Endothelial cell of umbilical vein (primary cell): ENCODE data around the gene CTPS1.

Experiments
- EZH2 ChIP-seq: IDR thresholded peaks from 2 replicates; pipeline ENCODE4 v1.6.1; 2012; ENCODE audit warnings: borderline replicate concordance, low read depth, mild to moderate bottlenecking, moderate library complexity, low read length, inconsistent platforms; ENCODE audit not compliant: severe bottlenecking
- FOS ChIP-seq: IDR thresholded peaks from 2 replicates; pipeline ENCODE4 v1.6.1; 2011; ENCODE audit warnings: mild to moderate bottlenecking, low read length, moderate library complexity, borderline replicate concordance; ENCODE audit not compliant: insufficient read depth
- GATA2 ChIP-seq: IDR thresholded peaks from 2 replicates; pipeline ENCODE4 v1.7.0; 2011; ENCODE audit warnings: low read depth, mild to moderate bottlenecking, moderate library complexity, mixed read lengths, low read length; ENCODE audit not compliant: insufficient read length, insufficient read depth
- JUN ChIP-seq: IDR thresholded peaks from 2 replicates; pipeline ENCODE4 v1.6.1; 2011; ENCODE audit warnings: borderline replicate concordance, low read depth; ENCODE audit not compliant: insufficient read length, insufficient read depth
- MAX ChIP-seq: IDR thresholded peaks from 2 replicates; pipeline ENCODE4 v1.6.1; 2011; ENCODE audit not compliant: insufficient read depth, insufficient read length
- MYC ChIP-seq: IDR thresholded peaks from one replicate; pipeline ENCODE4 v1.6.1; 2011; ENCODE audit warnings: mild to moderate bottlenecking, low read depth, low read length
- POLR2A ChIP-seq: IDR thresholded peaks from 2 replicates; pipeline ENCODE4 v1.6.1; 2012; ENCODE audit warnings: low read depth, mild to moderate bottlenecking, control low read depth, low read length
- POLR2AphosphoS5 ChIP-seq: IDR thresholded peaks from 2 replicates; pipeline ENCODE4 v1.6.1; 2012; ENCODE audit warnings: low read depth, mild to moderate bottlenecking, control low read depth, low read length, moderate library complexity; ENCODE audit not compliant: insufficient read depth
- TF ChIP-seq, protein P1 (sequence below), 2 donors: IDR thresholded peaks; 1 replicate in 1 of 2; 2 replicates in 1 of 2; pipeline ENCODE4 v1.5.1; 2011; ENCODE audit warnings: low read length in 2 of 2, mild to moderate bottlenecking in 2 of 2, moderate library complexity in 2 of 2, control low read depth in 1 of 2, inconsistent platforms in 1 of 2, low read depth in 1 of 2; ENCODE audit not compliant: insufficient read depth in 1 of 2; ENCODE audit errors: extremely low read depth in 1 of 2

DNA sequence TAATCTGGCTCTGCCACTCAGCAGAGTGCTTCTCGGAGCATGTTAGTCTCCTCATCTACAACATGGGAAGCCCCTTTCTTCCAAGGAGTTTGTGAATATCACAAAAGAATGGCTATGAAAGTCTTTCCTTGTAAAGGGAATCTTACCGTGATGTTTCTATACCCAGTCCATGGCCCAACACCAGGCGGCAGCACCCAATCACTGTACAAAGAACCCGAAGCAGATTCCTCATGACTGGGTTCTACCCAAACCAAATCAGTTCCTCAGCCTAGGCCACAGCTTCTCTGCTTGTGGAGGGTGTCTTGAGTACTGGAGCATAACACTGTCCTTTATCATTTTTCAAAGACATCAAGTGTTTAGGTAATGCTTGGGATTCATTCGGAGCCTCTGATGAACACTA, 58.6 kb downstream of the CTPS1 start:
- TF ChIP-seq, protein P1, sequence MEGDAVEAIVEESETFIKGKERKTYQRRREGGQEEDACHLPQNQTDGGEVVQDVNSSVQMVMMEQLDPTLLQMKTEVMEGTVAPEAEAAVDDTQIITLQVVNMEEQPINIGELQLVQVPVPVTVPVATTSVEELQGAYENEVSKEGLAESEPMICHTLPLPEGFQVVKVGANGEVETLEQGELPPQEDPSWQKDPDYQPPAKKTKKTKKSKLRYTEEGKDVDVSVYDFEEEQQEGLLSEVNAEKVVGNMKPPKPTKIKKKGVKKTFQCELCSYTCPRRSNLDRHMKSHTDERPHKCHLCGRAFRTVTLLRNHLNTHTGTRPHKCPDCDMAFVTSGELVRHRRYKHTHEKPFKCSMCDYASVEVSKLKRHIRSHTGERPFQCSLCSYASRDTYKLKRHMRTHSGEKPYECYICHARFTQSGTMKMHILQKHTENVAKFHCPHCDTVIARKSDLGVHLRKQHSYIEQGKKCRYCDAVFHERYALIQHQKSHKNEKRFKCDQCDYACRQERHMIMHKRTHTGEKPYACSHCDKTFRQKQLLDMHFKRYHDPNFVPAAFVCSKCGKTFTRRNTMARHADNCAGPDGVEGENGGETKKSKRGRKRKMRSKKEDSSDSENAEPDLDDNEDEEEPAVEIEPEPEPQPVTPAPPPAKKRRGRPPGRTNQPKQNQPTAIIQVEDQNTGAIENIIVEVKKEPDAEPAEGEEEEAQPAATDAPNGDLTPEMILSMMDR (IDR thresholded peaks at IDR 0.05; ENCODE audit: extremely low read depth in 1 of 2, insufficient read depth in 1 of 2, low read depth in 1 of 2, low read length in 2 of 2): no peak
- TF ChIP-seq POLR2AphosphoS5 (no peak), POLR2A (no peak), EZH2 (no peak), MAX (no peak), GATA2 (no peak), MYC (no peak), JUN (no peak), FOS (no peak)
